NCI-H524 (cell line): ENCODE results near the gene ACTG1.
A peak's percentile ranks its signal among the peaks of the same experiment; 100 is the strongest.

ENCODE experiments used
- DNase-seq, 2 experiments: peaks; one replicate each; lab custom pipeline; 2025; lab: John Stamatoyannopoulos, UW

Gene ACTG1

GRCh38 chr17:81545160-81545949, 32.8 kb upstream of the ACTG1 start:
- DNase-seq: no peak

- no peak for DNase-seq
Measured at GRCh38 chr17:81544281-81544974, 31.8 kb upstream of the ACTG1 start.

GRCh38 chr17:81543756-81544155, 31.2 kb upstream of the ACTG1 start:
- DNase-seq: no peak

- no peak for DNase-seq
Measured at GRCh38 chr17:81543339-81543675, 30.7 kb upstream of the ACTG1 start.

- DNase-seq: no peak
Measured at GRCh38 chr17:81542431-81543338, 30.1 kb upstream of the ACTG1 start.

- no peak for DNase-seq
Measured at GRCh38 chr17:81541123-81541522, 28.5 kb upstream of the ACTG1 start.

- DNase-seq: no peak
Measured at GRCh38 chr17:81540676-81541027, 28.1 kb upstream of the ACTG1 start.

- no peak for DNase-seq
Measured at GRCh38 chr17:81539961-81540675, 27.5 kb upstream of the ACTG1 start.

- DNase-seq: no peak
Measured at GRCh38 chr17:81539571-81539900, 26.9 kb upstream of the ACTG1 start.

- no peak for DNase-seq
Measured at GRCh38 chr17:81538651-81539570, 26.3 kb upstream of the ACTG1 start.

GRCh38 chr17:81537856-81538555, 25.4 kb upstream of the ACTG1 start:
- peak; percentile 95 to 99 for DNase-seq

- peak; percentile 92 to 96 for DNase-seq
Measured at GRCh38 chr17:81537343-81537855, 24.8 kb upstream of the ACTG1 start.

- DNase-seq: no peak
Measured at GRCh38 chr17:81536299-81537290, 24.0 kb upstream of the ACTG1 start.

- no peak for DNase-seq
Measured at GRCh38 chr17:81535480-81536298, 23.1 kb upstream of the ACTG1 start.

GRCh38 chr17:81535007-81535328, 22.4 kb upstream of the ACTG1 start:
- DNase-seq: no peak

GRCh38 chr17:81534157-81535006, 21.8 kb upstream of the ACTG1 start:
- DNase-seq: peak; percentile 29 to 77
